B cell (primary cell): ENCODE data around the gene MTHFD2L.

Source experiments
- CTCF ChIP-seq: fragments of 200-600 bp; IDR thresholded peaks from one replicate; pipeline ENCODE4 v1.8.0; 2022; ENCODE audit warnings: antibody characterized with exemption, mild to moderate bottlenecking
- EZH2 ChIP-seq: IDR thresholded peaks from 2 replicates; pipeline ENCODE4 v1.6.1; 2012; ENCODE audit warnings: borderline replicate concordance, low read depth, mild to moderate bottlenecking, moderate library complexity, low read length; ENCODE audit not compliant: insufficient read depth, poor library complexity, severe bottlenecking

- TF ChIP-seq CTCF (no peak), EZH2 (no peak)
These were observed 73.1 kb downstream of the MTHFD2L start for GRCh38 chr4:74230902-74231499.
